ENCODE measurements around the gene PET100.

Gene PET100

DNA sequence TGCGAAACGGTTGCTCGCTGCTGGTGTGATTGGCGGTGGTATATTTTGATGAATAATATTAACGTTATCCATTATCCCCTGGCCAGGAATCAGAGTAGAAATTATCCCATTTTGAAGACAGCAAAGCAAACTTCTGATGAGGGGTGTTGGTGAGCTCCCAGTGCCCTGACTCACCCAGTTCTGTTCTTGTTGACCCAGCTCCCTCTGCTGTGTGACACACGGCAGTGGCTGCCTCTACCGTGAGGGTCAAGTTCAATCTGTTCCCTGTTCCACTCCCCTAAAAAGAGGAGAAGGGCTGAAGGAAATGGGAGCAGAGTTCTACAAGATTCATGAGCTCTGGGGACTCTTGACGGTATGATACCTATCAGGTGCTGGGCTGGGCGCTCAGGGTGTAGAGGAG is 31.9 kb upstream of the PET100 start:
- no peak for TF ChIP-seq ZFX (IDR thresholded peaks at IDR 0.05; ENCODE audit: borderline replicate concordance)
- TF ChIP-seq, protein P1, sequence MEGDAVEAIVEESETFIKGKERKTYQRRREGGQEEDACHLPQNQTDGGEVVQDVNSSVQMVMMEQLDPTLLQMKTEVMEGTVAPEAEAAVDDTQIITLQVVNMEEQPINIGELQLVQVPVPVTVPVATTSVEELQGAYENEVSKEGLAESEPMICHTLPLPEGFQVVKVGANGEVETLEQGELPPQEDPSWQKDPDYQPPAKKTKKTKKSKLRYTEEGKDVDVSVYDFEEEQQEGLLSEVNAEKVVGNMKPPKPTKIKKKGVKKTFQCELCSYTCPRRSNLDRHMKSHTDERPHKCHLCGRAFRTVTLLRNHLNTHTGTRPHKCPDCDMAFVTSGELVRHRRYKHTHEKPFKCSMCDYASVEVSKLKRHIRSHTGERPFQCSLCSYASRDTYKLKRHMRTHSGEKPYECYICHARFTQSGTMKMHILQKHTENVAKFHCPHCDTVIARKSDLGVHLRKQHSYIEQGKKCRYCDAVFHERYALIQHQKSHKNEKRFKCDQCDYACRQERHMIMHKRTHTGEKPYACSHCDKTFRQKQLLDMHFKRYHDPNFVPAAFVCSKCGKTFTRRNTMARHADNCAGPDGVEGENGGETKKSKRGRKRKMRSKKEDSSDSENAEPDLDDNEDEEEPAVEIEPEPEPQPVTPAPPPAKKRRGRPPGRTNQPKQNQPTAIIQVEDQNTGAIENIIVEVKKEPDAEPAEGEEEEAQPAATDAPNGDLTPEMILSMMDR (IDR thresholded peaks at IDR 0.05) = no peak
- H3K27ac ChIP-seq = peak overlapping the region; percentile 83

DNA sequence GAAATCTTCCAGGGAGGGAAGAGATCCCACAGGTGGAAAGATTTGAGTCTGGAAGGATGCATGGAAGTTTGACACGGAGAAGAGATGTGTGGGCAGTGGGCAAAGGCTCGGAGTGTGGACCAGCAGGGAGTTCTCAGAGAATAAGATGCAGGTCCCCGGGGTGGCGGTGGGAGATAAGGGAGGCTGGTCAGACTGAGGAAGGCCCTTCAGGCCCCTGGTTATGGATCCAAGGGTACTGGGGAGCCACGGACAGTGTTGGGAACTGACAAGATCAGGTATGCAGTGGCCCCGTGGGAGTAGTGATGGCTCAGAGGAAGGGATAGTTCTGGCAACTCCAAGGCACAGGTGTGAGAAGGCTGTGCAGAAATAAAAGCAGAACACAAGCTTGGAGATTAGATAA is 31.4 kb upstream of the PET100 start:
- TF ChIP-seq, protein P1 (IDR thresholded peaks at IDR 0.05) = no peak
- TF ChIP-seq ZFX (IDR thresholded peaks at IDR 0.05; ENCODE audit: borderline replicate concordance) = no peak
- peak overlapping the region; percentile 8; the same call in 1 of the 2 replicates for H3K27ac ChIP-seq

DNA sequence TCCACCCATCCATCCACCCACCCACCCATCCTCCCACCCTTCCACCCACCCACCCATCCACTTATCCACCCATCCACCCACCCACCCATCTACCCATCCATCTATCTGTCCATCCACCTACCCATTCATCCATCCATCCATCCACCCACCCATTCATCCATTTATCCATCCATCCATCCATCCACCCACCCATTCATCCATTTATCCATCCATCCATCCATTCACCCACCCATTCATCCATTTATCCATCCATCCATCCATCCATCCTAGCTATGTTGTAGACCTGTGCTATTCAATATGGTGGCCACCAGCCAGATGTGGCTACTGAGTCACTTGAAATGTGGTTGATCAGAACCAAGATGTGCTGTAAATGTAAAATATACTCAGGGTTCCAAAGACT is 28.9 kb upstream of the PET100 start:
- H3K27ac ChIP-seq = no peak overlapping the region

DNA sequence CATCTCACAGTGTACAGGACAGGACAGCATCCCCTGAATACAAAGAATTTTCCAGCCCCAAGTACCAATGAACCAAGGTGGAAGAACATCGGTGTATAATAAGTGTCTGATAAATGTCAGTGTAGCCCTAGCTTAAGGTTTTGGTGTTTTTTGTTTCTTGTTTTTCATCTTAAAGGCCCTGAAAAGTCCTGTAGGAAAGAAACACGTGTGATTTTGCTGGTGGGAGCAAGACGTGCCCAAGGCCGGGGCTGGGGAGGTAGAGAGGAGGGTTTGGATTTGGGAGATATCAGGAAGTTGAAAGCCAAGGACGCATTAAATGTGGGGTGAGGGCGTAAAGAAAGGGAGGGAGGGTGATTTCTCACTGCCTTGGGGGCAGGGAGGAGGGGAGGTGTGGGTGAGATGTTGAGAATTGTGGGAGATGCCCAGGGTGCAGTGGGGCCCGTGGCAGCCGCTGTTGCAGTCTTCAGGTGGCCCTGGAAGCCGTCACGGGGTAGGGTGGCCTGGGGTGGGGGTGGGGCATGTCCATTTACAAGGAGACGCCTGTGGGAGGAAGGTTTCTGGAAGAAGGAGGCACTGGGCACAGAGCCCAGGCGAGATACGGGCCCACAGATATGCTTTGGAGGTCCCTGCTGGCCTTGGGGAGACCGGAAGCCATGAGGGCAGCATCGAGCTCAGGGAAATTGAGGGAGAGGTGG is 27.2 kb upstream of the PET100 start:
- no peak overlapping the region; the same call in 1 of the 2 replicates for H3K27ac ChIP-seq
- TF ChIP-seq, protein P1 (IDR thresholded peaks at IDR 0.05) = no peak
- TF ChIP-seq ZFX (IDR thresholded peaks at IDR 0.05; ENCODE audit: borderline replicate concordance) = no peak

More for the DNA sequence above, 28.9 kb upstream of the PET100 start:
- TF ChIP-seq, protein P1 (IDR thresholded peaks at IDR 0.05) = no peak
- no peak for TF ChIP-seq ZFX (IDR thresholded peaks at IDR 0.05; ENCODE audit: borderline replicate concordance)

DNA sequence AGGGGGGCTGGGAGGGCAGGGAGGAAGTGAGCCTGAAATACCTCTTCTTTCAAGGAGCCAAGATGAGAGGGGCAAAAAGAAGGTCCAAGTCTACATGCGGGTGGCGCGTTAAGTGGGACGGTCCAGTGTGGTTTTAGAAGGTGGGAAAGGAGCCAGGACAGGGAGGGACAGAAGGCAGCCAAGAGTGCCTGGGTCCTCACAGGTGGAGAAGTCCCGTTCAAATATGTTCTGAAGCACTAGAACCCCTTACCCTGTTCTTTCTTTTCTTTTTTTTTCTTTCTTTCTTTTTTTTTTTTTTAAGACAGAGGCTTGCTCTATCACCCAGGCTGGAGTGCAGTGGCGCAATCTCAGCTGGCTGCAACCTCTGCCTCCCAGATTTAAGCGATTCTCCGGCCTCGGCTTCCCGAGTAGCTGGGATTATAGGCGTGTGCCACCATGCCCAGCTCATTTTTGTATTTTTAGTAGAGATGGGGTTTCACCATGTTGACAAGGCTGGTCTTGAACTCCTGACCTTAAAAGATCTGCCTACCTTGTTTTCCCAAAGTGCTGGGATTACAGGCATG is 26.6 kb upstream of the PET100 start:
- TF ChIP-seq ZFX (IDR thresholded peaks at IDR 0.05; ENCODE audit: borderline replicate concordance) = no peak
- TF ChIP-seq, protein P1 (IDR thresholded peaks at IDR 0.05) = no peak
- no peak overlapping the region; the same call in 1 of the 2 replicates for H3K27ac ChIP-seq

DNA sequence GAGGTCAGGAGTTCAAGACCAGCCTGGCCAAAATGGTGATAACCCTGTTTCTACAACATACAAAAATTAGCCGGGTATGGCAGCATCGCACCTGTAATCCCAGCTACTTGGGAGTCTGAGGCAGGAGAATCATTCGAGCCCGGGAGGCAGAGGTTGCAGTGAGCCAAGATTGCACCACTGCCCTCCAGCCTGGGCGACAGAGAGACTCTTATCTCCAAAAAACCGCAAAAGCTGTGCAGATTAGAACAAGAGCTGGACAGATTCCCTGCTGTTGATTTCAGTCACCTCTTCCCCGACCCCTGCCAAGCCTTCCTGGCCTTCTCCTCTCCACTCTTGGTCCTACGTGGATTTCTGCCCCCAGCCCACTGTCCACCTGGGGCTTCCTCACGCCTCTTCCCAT is 25.7 kb upstream of the PET100 start:
- TF ChIP-seq ZFX (IDR thresholded peaks at IDR 0.05; ENCODE audit: borderline replicate concordance) = no peak
- TF ChIP-seq, protein P1 (IDR thresholded peaks at IDR 0.05) = no peak
- no peak overlapping the region for H3K27ac ChIP-seq

DNA sequence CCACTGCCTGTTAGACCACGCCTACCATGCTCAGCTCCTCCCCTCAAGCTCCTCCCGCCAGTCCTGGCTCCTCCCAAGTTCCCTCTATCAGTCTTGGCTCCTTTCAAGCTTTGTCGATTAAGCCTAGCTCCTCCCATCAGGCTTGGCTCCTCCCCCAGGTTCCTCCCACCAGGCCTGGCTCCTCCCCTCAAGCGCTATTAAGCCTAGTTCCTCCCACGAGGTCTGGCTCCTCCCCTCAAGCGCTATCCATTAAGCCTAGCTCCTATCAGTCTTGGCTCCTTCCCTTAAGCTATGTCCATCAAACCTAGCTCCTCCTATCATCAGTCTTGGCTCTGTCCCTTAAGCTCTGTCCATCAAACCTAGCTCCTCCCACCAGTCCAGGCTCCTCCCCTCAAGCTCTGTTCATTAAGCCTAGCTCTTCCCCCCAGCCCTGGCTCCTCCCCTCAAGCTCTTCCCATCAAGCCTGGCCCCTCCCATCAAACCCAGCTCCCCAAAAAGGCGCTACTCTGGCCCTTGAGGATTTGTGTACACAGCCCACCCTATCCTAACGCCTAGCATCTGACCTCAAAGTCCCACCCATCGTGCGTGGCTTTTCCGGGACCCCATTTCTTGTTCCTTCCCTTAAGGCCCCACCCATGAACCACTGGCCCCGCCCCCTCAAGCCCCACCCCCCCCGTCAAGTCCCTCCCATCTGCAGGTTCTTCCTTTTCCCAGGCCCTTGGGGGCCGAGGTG is 23.9 kb upstream of the PET100 start:
- H3K27ac ChIP-seq = peak overlapping the region; percentile 42
- TF ChIP-seq, protein P1 (IDR thresholded peaks at IDR 0.05) = no peak
- no peak for TF ChIP-seq ZFX (IDR thresholded peaks at IDR 0.05; ENCODE audit: borderline replicate concordance)
